NCI-H2171 (cell line): ENCODE data around the gene MYT1.

Experiments
- DNase-seq: peaks from one replicate; lab custom pipeline; 2025; lab: John Stamatoyannopoulos, UW

The MYT1 gene

GRCh38 chr20:64247970-64248841 lies 84.0 kb downstream of the MYT1 start:
- DNase-seq = no peak

GRCh38 chr20:64250027-64250426 lies 85.8 kb downstream of the MYT1 start:
- DNase-seq = no peak

DNA sequence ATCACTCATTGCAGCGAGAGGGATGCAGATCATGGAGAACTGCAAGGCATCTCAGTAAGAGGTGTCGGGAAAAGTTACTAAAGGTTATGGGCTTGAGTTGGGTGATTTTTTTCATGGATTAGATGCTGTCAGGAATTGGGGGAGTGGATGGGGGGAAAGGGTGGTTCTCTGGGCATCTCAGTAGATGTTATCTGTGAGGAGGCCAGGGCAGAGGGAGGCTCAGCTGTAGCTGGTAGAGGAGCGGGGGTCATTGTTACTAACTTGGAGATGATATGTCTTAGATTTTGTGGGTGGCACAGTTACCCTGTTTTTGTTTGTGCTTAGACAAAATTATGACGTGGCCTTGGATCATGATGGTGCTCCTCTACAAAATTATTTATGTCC lies 88.7 kb downstream of the MYT1 start:
- DNase-seq = no peak

GRCh38 chr20:64253443-64253842 lies 89.2 kb downstream of the MYT1 start:
- no peak for DNase-seq

GRCh38 chr20:64254156-64254555 lies 89.9 kb downstream of the MYT1 start:
- DNase-seq = no peak

GRCh38 chr20:64254571-64255360 lies 90.5 kb downstream of the MYT1 start:
- no peak for DNase-seq

GRCh38 chr20:64255361-64256281 lies 91.4 kb downstream of the MYT1 start, which contains the start of gene PCMTD2:
PCMTD2 (plus strand) TSS chr20:64255748; CDS start chr20:64259966, 4,218 bp downstream.
- peak; percentile 87 for DNase-seq

- no peak for DNase-seq
These were observed 92.2 kb downstream of the MYT1 start for GRCh38 chr20:64256282-64256935.

DNA sequence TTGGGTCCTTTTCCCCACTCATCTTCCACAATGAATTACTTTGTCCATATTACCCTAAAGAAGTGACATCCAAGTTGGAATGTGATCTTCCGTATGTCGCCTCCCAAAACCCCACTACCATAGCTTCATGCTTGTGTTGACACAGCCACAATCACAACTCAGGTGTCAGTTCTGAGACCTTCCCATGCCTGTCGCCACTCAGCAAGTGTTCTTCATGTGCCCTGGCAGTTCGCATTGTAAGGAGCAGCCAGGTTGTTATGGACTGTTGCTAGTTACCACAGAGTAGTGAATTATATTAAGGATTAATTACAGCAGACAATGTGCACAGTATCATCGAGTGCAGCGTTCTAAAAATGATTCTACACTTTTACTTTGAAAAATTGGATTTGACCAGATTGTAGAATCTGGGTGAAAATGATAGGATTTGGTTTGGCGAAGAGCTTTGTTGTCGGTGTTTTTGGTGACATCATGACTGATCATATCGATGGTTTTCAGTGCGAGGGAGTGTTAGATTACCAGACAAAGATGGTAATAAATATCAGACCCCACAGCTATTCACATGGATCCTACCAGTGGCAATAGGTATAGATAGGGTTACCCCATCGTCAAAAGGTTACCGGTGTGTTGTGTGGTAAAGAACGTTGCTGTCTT lies 93.0 kb downstream of the MYT1 start:
- DNase-seq = no peak

- no peak for DNase-seq
These were observed 94.0 kb downstream of the MYT1 start for GRCh38 chr20:64258071-64258823.

- DNase-seq = no peak
These were observed 96.0 kb downstream of the MYT1 start for GRCh38 chr20:64260239-64260638.

DNA sequence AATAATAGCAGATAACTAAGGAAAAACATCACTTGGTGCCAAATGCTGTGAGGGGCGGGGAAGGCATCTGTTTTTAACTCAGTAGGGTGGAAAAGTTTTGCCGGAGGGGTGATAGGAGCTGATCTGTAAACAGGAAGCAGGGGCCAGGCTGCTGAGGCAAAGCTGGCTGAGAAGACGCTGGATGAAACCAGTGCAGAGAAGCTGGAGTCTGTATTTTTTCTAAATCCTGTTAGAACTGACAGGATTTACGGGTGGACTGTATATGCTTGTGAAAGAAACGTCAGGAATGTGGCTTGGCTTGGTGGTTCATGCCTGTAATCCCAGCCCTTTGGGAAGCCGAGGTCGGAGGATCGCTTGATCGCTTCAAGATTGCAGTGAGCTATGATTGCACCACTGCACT lies 96.9 kb downstream of the MYT1 start:
- DNase-seq = no peak

DNA sequence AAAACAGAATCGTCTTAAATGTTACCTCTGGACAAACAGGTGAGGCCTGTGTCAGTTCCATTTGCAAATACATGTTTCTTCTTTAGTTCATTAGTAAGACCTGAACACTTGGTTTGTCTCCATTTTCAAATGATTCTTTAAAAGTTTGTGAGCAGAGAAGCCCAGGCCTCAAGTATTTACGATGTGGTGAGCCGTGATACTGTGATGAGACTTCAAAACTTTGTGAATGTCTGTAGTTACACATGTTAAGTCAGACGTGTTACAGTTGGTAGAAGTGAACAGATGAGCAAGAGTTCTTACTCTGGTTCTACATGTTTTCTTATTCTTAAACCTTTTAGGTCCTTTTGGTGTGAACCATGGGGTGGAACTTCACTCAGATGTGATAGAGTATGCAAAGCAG lies 99.8 kb downstream of the MYT1 start:
- no peak for DNase-seq

DNA sequence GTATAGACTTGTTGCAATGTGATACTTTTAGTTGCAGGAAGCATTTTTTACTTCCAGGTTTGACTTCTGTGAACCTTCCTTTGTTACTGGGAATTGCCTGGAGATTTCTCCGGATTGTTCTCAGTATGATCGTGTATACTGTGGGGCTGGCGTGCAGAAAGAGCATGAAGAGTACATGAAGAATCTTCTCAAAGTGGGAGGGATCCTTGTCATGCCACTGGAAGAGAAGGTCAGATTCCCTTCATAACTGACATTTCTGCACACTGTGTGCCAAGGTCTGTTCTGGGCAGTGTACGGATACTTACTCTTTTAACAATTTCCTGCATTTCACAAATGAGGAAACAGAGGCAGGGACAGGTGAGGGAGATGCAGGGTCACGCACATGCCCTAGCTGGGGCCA lies 100.9 kb downstream of the MYT1 start:
- no peak for DNase-seq

DNA sequence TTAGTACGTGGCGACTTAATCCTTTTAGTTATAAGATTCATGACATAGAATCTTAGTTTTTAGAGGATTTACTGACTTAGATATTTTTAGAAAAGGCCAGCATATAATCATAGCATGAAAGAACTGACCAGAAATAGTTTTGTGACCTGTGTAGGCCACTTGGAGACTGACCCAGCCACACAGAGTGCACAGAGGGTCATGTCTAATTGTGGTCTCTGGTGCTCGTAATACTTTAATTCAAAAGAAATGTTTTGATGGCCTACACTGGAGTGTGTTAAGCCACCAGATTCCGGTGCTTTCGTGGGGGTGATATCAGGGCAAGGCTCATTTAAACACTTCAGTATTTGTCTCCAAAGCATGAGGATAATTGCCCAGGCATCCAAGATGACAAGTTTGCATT lies 102.7 kb downstream of the MYT1 start:
- DNase-seq = no peak

DNA sequence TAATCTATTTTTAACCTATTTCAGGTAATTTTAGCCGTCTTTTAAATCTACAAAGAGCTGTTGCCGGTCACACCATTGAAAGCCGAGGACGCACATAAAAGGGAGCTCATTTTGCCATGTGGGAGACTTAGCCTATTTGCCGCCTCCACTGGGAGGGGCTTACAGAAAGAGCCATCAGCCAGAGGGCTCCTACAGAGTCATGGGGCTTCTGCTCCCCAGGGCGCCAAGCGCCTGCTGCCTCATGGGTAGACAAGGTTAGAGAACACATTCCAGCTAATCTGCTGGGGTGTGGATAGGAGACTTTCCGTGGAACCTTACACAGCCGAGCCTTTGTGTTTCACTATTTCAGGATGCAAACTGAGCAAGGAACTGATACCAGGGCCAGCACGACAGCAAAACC lies 103.9 kb downstream of the MYT1 start:
- no peak for DNase-seq

- DNase-seq = no peak
These were observed 105.6 kb downstream of the MYT1 start for GRCh38 chr20:64269604-64270411.

DNA sequence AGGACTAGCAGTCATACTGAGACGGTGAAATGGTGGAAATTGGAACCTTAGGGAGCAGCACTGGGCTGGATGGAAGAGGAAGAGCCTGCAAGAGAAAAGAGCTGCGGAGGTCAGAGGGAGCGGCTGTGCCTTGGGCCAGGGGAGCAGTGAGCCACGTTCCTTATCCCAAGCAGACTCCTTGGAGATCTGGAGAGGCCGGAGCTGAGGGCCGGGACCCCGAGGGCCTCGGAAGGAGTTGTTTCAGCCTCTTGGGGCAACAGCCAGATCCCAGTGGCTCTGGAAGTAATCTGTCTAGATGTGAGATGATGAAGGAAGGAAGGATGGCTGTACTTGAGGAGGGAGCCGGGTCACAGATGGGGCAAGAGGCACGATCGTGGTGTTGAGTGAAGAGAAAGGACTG lies 107.4 kb downstream of the MYT1 start:
- DNase-seq = no peak

DNA sequence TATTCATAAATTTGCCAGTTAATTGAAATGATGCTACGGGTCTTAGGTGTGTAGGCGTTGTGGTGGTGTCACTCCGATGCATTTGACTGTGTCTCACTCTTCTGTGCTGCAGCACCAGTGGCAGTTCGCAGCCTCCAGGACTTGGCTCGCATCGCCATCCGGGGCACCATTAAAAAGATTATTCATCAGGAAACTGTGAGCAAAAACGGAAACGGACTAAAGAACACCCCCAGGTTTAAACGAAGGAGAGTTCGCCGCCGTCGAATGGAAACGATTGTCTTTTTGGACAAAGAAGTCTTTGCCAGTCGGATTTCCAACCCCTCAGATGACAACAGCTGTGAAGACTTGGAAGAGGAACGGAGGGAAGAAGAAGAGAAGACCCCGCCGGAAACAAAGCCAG lies 108.9 kb downstream of the MYT1 start:
- DNase-seq = no peak
